ENCODE data around the gene SH3D21. TPM values are rescaled to one million over a fixed set of nuclear protein-coding genes. Genes with fewer than 3 reads are reported as not detected.

SH3D21 gene
- polyA plus RNA-seq, 4 donors = 19.3 to 34.7 (median 23.4) TPM

GRCh38 chr1:36303244-36303643 lies 2.9 kb upstream of the SH3D21 start:
- DNase-seq (ENCODE audit: low read depth in 4 of 4, low spot score in 3 of 4) = no peak

DNA sequence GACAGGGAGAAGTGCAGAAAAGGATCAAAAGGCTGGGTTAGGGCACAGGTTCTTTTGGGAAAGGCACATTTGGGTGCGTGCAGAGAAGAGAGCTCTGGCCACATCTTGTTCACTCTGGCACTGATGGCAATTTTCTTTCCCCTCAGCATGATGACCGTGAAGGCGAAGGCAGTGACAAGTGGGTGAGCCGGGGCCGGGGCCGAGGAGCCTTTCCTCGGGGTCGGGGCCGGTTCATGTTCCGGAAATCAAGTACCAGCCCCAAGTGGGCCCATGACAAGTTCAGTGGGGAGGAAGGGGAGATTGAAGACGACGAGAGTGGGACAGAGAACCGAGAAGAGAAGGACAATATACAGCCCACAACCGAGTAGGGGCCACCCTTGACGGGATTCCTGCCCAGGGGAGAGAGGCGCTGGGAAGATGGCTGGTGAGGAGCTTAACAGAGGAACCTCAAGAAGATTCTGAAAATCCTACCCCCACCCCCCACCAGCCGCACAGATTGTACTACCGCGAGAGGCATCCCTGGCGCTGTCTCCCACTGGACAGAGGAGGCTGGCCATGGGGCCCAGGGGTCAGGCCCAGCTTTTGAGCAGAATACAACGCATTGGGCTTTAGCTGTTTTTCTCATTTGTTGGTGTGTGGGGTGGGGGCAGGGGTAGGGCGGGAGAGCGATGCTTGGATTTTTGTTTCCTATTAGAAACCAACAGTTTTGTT lies 2.4 kb upstream of the SH3D21 start:
- DNase-seq (ENCODE audit: low read depth in 4 of 4, low spot score in 3 of 4) = no peak

DNA sequence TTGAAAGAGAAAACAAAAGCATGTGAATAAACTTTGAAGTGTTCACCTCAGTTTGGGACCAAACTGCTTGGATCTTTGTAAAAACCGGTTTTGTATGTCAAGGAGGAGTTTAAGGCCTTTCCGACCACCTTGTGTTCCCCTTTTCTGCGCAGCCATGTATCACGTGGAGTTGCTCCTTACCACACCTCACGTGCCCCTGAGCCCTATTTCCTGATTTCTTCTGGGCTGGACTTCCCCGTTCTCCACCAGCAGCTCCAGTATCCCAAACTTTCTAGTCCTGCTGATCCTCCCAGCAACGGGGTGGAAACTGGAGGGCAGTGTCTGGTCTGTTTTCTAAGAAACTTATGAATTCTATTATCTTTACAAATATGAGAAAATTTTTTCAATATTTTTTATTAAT lies 1.6 kb upstream of the SH3D21 start:
- no peak for DNase-seq (ENCODE audit: low read depth in 4 of 4, low spot score in 3 of 4)

DNA sequence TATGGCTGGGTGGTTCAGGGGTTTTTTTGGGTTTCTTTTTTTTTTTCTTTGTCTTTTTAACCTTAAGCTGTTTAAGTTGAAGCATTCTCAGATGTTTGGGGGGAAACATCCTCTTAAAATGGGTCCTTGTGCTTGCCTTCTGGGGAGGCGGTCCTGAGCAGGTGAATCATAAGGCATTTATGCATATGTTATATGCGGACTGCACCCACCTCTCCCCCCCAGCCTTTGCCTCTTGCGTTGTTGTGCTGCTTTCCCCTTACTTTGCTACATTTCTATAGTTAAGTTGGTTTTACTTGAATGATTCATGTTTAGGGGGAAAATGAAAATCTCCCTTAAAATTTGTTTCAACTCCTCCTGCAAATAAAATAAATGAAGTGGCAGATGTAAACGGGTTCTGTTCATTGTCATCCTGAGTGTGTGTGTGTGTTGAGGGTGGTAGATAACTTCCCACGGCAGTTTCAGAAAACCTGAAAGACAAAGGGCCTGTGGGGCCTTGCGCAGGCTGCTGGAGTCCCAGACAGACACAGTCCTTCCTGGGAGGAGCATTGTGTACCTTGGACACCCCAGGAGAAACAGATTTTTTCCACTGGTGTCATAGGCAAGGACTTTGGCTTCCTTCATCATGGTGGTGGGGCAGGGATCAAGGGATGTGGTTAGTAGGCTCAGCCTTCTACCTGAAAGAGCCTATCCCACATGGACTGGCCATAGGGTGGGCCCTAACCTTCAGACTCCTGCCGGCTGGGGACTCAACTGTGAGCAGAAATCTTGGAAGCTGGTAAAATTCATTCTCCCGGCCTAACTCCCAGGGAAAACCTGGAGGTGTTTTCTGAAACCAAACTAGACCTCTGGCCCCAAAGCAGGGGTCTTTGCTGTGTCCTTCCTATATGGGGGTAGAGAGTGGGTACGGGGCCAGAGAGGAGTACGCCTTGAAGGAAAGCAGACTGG lies 926 bp upstream of the SH3D21 start:
- DNase-seq (ENCODE audit: low read depth in 4 of 4, low spot score in 3 of 4) = no peak

DNA sequence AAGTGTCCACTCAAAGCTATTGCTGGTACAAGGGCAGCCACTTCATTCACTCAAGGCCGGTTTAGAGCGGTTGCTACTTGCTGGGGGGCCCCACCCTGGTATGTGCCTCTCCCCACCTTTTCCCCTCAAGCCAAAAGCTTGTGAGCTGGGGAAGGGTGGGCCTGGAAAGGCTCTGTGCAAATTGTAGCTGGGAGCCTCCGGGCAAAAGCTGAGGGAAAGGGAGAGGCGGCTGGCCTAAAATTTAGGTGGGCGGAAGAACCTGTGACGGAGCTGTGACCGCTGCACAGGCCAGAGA lies 306 bp upstream of the SH3D21 start:
- DNase-seq (ENCODE audit: low read depth in 4 of 4, low spot score in 3 of 4) = no peak

DNA sequence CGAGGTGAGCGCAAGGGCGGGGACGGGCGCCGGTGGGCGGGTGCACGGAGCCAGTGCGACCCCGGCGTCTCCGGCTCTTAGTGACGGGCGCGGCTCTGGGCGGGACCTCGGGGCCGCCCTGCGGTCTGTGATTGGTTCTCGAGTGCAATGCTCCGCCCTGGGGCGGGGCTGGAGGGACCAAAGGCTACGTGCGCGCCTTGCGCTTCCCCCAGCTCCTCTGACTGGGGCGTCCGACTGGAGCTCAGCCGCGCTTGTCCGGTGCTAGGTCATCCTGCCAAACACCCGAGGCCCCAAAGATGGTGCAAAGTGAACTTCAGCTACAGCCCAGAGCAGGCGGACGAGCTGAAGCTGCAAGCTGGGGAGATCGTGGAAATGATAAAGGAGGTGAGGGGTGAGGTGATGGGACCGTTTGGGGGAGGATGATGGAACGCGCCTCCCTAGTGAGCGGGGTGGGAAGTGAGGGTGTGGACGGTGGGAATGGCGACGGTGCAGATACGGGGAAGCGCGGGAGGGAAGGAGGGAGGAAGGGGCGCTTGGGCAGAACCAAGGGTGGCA lies 811 bp downstream of the SH3D21 start:
- peak; percentile 85 to 90 (median 89) for DNase-seq (ENCODE audit: low read depth in 4 of 4, low spot score in 3 of 4)

GRCh38 chr1:36307601-36308330 lies 1.6 kb downstream of the SH3D21 start:
- DNase-seq (ENCODE audit: low read depth in 4 of 4, low spot score in 3 of 4) = no peak

DNA sequence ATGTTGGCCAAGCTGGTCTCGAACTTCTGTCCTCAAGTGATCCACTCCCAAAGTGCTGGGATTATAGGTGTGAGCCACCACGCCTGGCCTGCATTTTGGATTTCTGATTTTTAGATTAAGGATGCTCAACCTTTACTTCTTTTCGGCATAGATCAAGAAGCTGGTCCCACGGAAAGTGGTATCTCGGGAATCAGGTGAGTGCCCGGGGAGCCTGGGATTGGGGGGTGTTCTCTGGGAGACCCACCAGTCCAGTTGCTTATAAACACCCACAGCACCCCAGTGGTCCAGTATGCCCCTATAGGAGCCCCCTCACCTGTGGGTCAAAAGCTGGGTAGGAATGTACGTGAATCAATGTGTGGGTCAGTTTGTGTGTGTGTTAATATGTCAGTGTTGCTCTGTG lies 3.2 kb downstream of the SH3D21 start:
- no peak for DNase-seq (ENCODE audit: low read depth in 4 of 4, low spot score in 3 of 4)

- no peak for DNase-seq (ENCODE audit: low read depth in 4 of 4, low spot score in 3 of 4)
These were observed 14.2 kb downstream of the SH3D21 start for GRCh38 chr1:36320291-36320761.

GRCh38 chr1:36320767-36321118 lies 14.6 kb downstream of the SH3D21 start:
- DNase-seq (ENCODE audit: low read depth in 4 of 4, low spot score in 3 of 4) = no peak

GRCh38 chr1:36321119-36321951 lies 15.2 kb downstream of the SH3D21 start:
- peak; percentile 81 to 91 (median 84) for DNase-seq (ENCODE audit: low read depth in 4 of 4, low spot score in 3 of 4)

DNA sequence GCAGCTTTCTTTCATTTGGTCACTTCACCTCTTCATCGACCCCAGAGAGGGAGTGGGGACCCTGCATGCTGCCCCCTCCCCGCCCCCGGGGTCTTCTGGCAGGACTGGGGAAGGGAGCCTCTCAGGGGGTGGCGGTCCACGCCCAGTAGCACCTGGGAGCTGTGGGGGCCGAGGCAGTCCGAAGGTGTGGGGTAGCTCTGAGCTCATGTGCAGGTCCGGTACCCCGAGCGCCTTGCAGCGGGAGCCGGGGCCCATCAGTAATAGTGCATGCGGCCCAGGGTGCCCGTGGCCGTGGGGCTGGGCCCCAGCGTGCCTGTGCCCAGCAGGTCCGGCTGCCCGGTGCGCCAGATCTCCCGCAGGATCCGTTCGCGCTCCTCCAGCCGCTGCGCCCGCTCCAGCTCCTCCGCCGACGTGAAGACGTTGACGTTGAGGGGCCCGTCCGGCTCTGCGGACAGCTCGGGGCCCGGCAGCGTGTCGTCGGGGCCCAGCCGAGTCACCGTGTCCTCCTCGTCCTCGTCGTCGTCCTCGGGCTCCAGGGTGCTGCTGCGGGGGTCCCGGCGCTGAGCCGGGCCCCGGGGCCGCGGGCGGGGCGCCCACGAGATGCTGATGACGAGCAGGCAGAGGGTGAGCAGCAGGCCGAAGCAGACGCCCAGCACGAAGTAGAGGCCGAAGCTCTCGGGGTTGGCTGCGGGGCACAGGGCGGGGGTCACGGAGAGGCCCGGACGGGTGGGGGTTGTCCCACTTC lies 16.0 kb downstream of the SH3D21 start:
- no peak for DNase-seq (ENCODE audit: low read depth in 4 of 4, low spot score in 3 of 4)

DNA sequence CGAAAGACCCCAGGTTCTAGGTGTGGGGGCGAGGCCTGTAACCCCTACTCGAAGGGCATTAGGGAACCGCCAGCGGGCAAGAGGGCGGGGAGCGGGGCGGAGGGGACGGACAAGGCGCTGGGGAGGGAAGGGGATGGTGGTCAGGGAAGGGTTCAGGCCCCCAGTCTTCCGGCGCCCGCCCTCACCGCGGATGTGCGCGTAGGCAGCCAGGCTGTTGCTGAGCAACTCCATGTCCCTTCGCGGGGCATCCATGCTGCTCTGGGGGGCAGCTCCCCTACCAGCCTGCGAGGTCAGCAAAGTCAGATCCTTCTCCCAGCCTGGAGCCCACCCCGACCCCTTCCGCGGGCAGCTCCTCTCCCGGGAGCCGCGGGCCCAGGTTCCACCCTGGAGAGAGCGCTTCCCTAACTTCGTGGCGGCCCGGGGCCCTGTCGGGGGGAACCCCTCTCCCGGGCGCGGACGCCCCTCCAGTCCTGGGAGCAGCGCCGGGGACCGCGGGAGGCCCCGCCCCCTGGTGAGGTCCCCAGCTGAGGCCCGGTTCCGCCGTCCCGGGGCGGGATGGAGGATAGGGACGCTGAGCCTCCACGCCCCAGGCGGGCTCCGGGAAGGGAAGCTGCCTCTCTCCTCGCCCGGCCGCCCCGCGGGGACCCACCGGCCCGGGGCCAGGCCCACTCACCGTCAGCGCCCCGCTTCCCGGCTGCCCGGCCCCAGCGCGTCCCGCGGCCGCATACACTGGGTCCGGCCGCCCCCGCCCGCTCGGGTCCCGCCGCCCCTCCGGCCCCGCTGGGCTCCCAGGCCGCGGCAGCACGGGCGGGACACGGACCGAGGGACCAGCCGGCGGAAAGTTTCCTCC lies 16.8 kb downstream of the SH3D21 start:
- no peak for DNase-seq (ENCODE audit: low read depth in 4 of 4, low spot score in 3 of 4)

- peak; percentile 77 to 88 (median 81) for DNase-seq (ENCODE audit: low read depth in 4 of 4, low spot score in 3 of 4)
These were observed 17.6 kb downstream of the SH3D21 start, which contains the start of gene EVA1B for GRCh38 chr1:36323636-36324352. TSS of gene EVA1B (minus strand) at chr1:36323645. CDS start at chr1:36323037, 608 bp downstream.

DNA sequence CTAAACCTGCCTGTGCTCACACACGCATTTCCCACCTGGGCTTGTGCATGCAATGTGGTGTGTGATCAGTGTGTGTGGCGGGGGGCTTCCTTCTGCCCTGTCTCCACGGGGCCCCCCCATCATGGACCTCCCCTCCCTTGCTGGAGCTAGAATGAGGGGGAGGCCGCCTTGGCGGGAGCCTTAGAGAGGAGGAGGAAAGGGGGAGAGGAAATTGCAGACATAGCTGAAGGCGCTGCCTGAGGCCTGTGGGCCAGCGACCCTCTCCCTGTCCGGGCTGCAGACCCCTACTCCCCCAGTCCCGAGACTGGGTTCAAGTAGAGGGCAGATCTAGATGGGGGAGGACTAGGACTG lies 18.2 kb downstream of the SH3D21 start:
- DNase-seq (ENCODE audit: low read depth in 4 of 4, low spot score in 3 of 4) = peak in 2 of 4 donors; percentile 64 to 70

DNA sequence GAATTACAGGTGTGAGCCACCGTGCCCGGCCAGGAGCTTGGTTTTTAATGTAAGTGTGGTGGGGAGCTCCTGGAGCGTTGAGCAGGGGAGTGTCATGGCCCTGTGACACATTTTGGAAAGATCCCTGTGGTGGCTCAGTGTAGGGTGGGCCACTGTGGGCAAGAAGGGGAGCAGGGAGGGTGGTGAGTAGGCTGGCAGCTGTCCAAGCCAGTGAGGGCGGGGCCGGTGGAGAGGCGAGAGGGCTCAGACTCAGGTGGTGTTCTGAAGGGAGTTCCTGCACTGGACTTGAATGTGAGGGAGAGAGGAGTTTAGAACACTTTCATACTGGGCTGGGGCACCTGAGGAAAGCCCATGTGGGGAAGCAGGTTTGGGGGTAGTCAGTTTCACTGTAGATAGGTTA lies 20.3 kb downstream of the SH3D21 start:
- no peak for DNase-seq (ENCODE audit: low read depth in 4 of 4, low spot score in 3 of 4)

GRCh38 chr1:36327421-36328087 lies 21.4 kb downstream of the SH3D21 start:
- no peak for DNase-seq (ENCODE audit: low read depth in 4 of 4, low spot score in 3 of 4)
